IMR-90 (cell line): ENCODE results near the gene SKP1. TPM values are rescaled to one million over a fixed set of nuclear protein-coding genes. Genes with fewer than 3 reads are reported as not detected.
A peak's percentile ranks its signal among the peaks of the same experiment; 100 is the strongest.

Source experiments
- ATAC-seq: fragments of 200-7000 bp; cut with Tn5 transposase; 2 replicates; pipeline ENCODE4 v1.9.1; 2020; ENCODE audit warnings: low read depth, mild to moderate bottlenecking, moderate library complexity
- BruUV-seq: library from RNA; stranded (reverse); fragments of 400-500 nt; replicated peaks from 2 replicates; lab custom pipeline; 2021; lab: Mats Ljungman, UMichigan
- CTCF ChIA-PET: fragments of 300-600 bp; formaldehyde crosslinking; extraction: SDS; loops from one replicate; lab custom pipeline; 2021; ENCODE audit warnings: antibody characterized with exemption; lab: Yijun Ruan, JAX
- POLR2A ChIA-PET: fragments of 300-600 bp; sonication (Branson Sonifier 250); formaldehyde crosslinking; loops from one replicate; lab custom pipeline; 2022; ENCODE audit warnings: antibody characterized with exemption; ENCODE audit not compliant: unreplicated experiment; lab: Charles Lee
- DNase-seq: peaks from one replicate; pipeline ENCODE4 v3.0.0; 2013
- H2AFZ ChIP-seq: replicated peaks from 2 replicates; pipeline ENCODE3; 2013; ENCODE audit warnings: low read length, mild to moderate bottlenecking; ENCODE audit not compliant: poor library complexity
- H2AK5ac ChIP-seq: 2 replicates; pipeline ENCODE4 v1.6.1; 2013; ENCODE audit warnings: low read depth, low read length, inconsistent platforms
- H2AK9ac ChIP-seq: replicated peaks from 2 replicates; pipeline ENCODE3; 2013; ENCODE audit warnings: mild to moderate bottlenecking, low read depth, low read length, moderate library complexity; ENCODE audit not compliant: poor library complexity
- H2BK120ac ChIP-seq: 2 replicates; pipeline ENCODE4 v1.6.1; 2013; ENCODE audit warnings: low read depth, low read length, inconsistent platforms
- H2BK15ac ChIP-seq: 3 replicates; pipeline ENCODE4 v1.6.1; 2013; ENCODE audit warnings: low read depth, low read length, inconsistent platforms
- H2BK20ac ChIP-seq: 2 replicates; pipeline ENCODE4 v1.6.1; 2013; ENCODE audit warnings: low read depth, mild to moderate bottlenecking, inconsistent platforms, low read length, moderate library complexity
- H2BK5ac ChIP-seq: 2 replicates; pipeline ENCODE4 v1.6.1; 2013; ENCODE audit warnings: mild to moderate bottlenecking, low read depth, low read length, inconsistent platforms; ENCODE audit not compliant: poor library complexity, severe bottlenecking
- H3K14ac ChIP-seq: replicated peaks from 2 replicates; pipeline ENCODE4 v1.6.1; 2013; ENCODE audit warnings: low read depth, low read length, inconsistent platforms
- H3K18ac ChIP-seq: 2 replicates; pipeline ENCODE4 v1.6.1; 2013; ENCODE audit warnings: low read depth, low read length, control low read depth
- H3K23ac ChIP-seq: 2 replicates; pipeline ENCODE4 v1.6.1; 2013; ENCODE audit warnings: low read depth, low read length, inconsistent platforms
- H3K27ac ChIP-seq: 2 replicates; pipeline ENCODE4 v1.5.1; 2013; ENCODE audit warnings: mild to moderate bottlenecking, control low read depth, low read length; ENCODE audit not compliant: insufficient read depth
- H3K27me3 ChIP-seq: 2 replicates; pipeline ENCODE4 v1.6.1; 2013; ENCODE audit warnings: low read length; ENCODE audit not compliant: control insufficient read depth, insufficient read depth
- H3K36me3 ChIP-seq: 2 replicates; pipeline ENCODE4 v1.6.1; 2013; ENCODE audit warnings: low read length, mixed read lengths; ENCODE audit not compliant: control insufficient read depth, insufficient read depth
- H3K4ac ChIP-seq: 2 replicates; pipeline ENCODE4 v1.6.1; 2013; ENCODE audit warnings: low read depth, low read length, inconsistent platforms
- H3K4me1 ChIP-seq: 2 replicates; pipeline ENCODE4 v1.6.1; 2013; ENCODE audit warnings: low read length, mixed read lengths; ENCODE audit not compliant: control insufficient read depth, insufficient read depth
- H3K4me2 ChIP-seq: 2 replicates; pipeline ENCODE4 v1.6.1; 2013; ENCODE audit warnings: low read depth, mild to moderate bottlenecking, control low read depth, low read length, moderate library complexity
- H3K4me3 ChIP-seq: 2 replicates; pipeline ENCODE4 v1.5.1; 2013; ENCODE audit warnings: low read depth, mild to moderate bottlenecking, control low read depth, low read length, moderate library complexity; ENCODE audit not compliant: insufficient read depth
- H3K56ac ChIP-seq: 2 replicates; pipeline ENCODE4 v1.6.1; 2013; ENCODE audit warnings: low read length, inconsistent platforms; ENCODE audit not compliant: insufficient read depth; ENCODE audit errors: extremely low read depth
- H3K79me1 ChIP-seq, 2 experiments: 2 replicates each; pipeline ENCODE4 v1.6.1; 2013; ENCODE audit warnings: low read length in 2 of 2, inconsistent platforms in 1 of 2, low read depth in 1 of 2
- H3K9ac ChIP-seq: 2 replicates; pipeline ENCODE4 v1.6.1; 2013; ENCODE audit warnings: low read depth, low read length, control low read depth
- H3K9me1 ChIP-seq: 2 replicates; pipeline ENCODE4 v1.6.1; 2013; ENCODE audit warnings: low read length, inconsistent platforms; ENCODE audit not compliant: insufficient read depth
- H3K9me3 ChIP-seq: 2 replicates; pipeline ENCODE4 v1.6.1; 2013; ENCODE audit warnings: low read length; ENCODE audit not compliant: control insufficient read depth, insufficient read depth
- H4K20me1 ChIP-seq: 2 replicates; pipeline ENCODE4 v1.6.1; 2013; ENCODE audit warnings: low read length, inconsistent platforms; ENCODE audit not compliant: insufficient read depth
- H4K5ac ChIP-seq: 2 replicates; pipeline ENCODE4 v1.6.1; 2013; ENCODE audit warnings: mild to moderate bottlenecking, low read depth, low read length, control low read depth
- H4K8ac ChIP-seq, 2 experiments: 2 replicates each; pipeline ENCODE4 v1.6.1; 2013; ENCODE audit warnings: low read depth in 2 of 2, low read length in 2 of 2, control low read depth in 1 of 2, inconsistent platforms in 1 of 2
- H4K91ac ChIP-seq: 2 replicates; pipeline ENCODE4 v1.6.1; 2013; ENCODE audit warnings: low read depth, low read length, inconsistent platforms; ENCODE audit not compliant: insufficient read depth
- BHLHE40 ChIP-seq: fragments of 150-350 bp; IDR thresholded peaks from 2 replicates; pipeline ENCODE4 v1.6.1; 2016; ENCODE audit warnings: mild to moderate bottlenecking, low read depth, low read length
- CEBPB ChIP-seq: IDR thresholded peaks from 2 replicates; pipeline ENCODE4 v1.6.1; 2012; ENCODE audit warnings: low read depth, low read length, improper control_type of control experiment
- CHD1 ChIP-seq: IDR thresholded peaks from 2 replicates; pipeline ENCODE4 v1.6.1; 2012; ENCODE audit warnings: low read depth, low read length, improper control_type of control experiment
- MAZ ChIP-seq: IDR thresholded peaks from 2 replicates; pipeline ENCODE4 v1.6.1; 2012; ENCODE audit warnings: low read depth, mild to moderate bottlenecking, low read length, improper control_type of control experiment, moderate library complexity, borderline replicate concordance
- NFE2L2 ChIP-seq: fragments of 150-350 bp; IDR thresholded peaks from 2 replicates; pipeline ENCODE4 v1.6.1; 2016; ENCODE audit warnings: low read depth, mild to moderate bottlenecking, low read length
- RAD21 ChIP-seq: IDR thresholded peaks from 2 replicates; pipeline ENCODE4 v1.6.1; 2012; ENCODE audit warnings: low read length, improper control_type of control experiment
- USF2 ChIP-seq: fragments of 150-350 bp; IDR thresholded peaks from 2 replicates; pipeline ENCODE4 v1.6.1; 2017; ENCODE audit warnings: mild to moderate bottlenecking, antibody characterized with exemption, low read length, low read depth
- WGBS, 2 experiments: methylation state at CpG; one replicate each; pipeline versions ENCODE4 v1.1.5 to v1.1.7; 2013; ENCODE audit warnings: missing lambda C conversion rate in 2 of 2; ENCODE audit not compliant: insufficient read length in 1 of 2; ENCODE audit errors: extremely low coverage in 2 of 2; 5-methylcytosine and 5-hydroxymethylcytosine counted together
- dilution Hi-C: fragments of 300-500 bp; cut with HindIII; formaldehyde crosslinking; loops from one replicate; pipeline ENCODE4 v1.14.3; 2018; ENCODE audit warnings: low sequenced_read_pairs; ENCODE audit not compliant: unreplicated experiment
- in situ Hi-C: fragments of 300-500 bp; cut with MboI; formaldehyde crosslinking; loops from 3 replicates; pipeline ENCODE4 v1.14.3; 2019; ENCODE audit warnings: low sequenced_read_pairs, inconsistent platforms, mixed read lengths
- intact Hi-C: fragments of 100-400 bp; cut with micrococcal nuclease; formaldehyde crosslinking; loops from 2 replicates; pipeline ENCODE4 v1.10.0; 2022
- polyA plus RNA-seq, 3 experiments: library from polyadenylated mRNA; depleted of rRNA; stranded (reverse); fragments of >200 nt; gene quantifications; 2 replicates each; pipeline ENCODE4 v1.2.3, GENCODE V29; 2012; ENCODE audit warnings: low replicate concordance in 1 of 3
- total RNA-seq: library from RNA; depleted of rRNA; stranded (reverse); fragments of >200 nt; gene quantifications from 2 replicates; pipeline ENCODE4 v1.2.3, GENCODE V29; 2012

Gene SKP1
- total and polyA plus RNA-seq, 2 of the 4 experiments (the other 2 are of a cell fraction): 206 to 618 TPM

GRCh38 chr5:134148316-134148715 is 28.4 kb downstream of the SKP1 start:
- Histone ChIP-seq H2BK15ac (no peak overlapping the region), H3K23ac (no peak overlapping the region), H3K27me3 (no peaks in the 10 kb centered on the region), H4K91ac (no peak overlapping the region), H2BK5ac (no peak overlapping the region), H3K4ac (no peak overlapping the region), H2BK20ac (no peak overlapping the region), H3K79me1 (peaks cover 44 to 85% of the 10 kb centered on the region in 2 experiments), H3K27ac (peak overlapping the region; percentile 28; the same call in 1 of the 2 replicates), H2AFZ (no peak overlapping the region), H2BK120ac (no peak overlapping the region), H3K56ac (no peak overlapping the region), H3K14ac (no peak overlapping the region), H3K9me1 (peaks cover 28% of the 10 kb centered on the region), H3K4me3 (no peak overlapping the region), H2AK5ac (no peak overlapping the region), H3K18ac (no peak overlapping the region), H3K4me2 (no peak overlapping the region), H2AK9ac (no peak overlapping the region), H3K9ac (no peak overlapping the region), H4K20me1 (peaks cover 71% of the 10 kb centered on the region), H3K4me1 (peaks cover 19% of the 10 kb centered on the region), H4K5ac (no peak overlapping the region), H3K9me3 (no peaks in the 10 kb centered on the region), H4K8ac (no peak overlapping the region), H3K36me3 (peaks cover 46% of the 10 kb centered on the region)
- ATAC-seq: no peak
- no CpG with 5 or more reads among the region's 2 CpGs for WGBS, 2 experiments
- in situ Hi-C loops: no loop called here
- BruUV-seq: no TSS peak
- POLR2A ChIA-PET: no interaction called here
- intact Hi-C loops: no loop called here
- dilution Hi-C loops: no loop called here
- no peak for TF ChIP-seq RAD21
- no peak for TF ChIP-seq USF2
- no peak for TF ChIP-seq CEBPB
- no peak for TF ChIP-seq BHLHE40
- no peak for TF ChIP-seq MAZ
- no peak for TF ChIP-seq CHD1
- no peak for TF ChIP-seq NFE2L2
- CTCF ChIA-PET: no interaction called here
- no peak for DNase-seq
